Hepatocyte (in vitro differentiated cells): ENCODE data around the gene PRND. TPM values are rescaled to one million over a fixed set of nuclear protein-coding genes. Genes with fewer than 3 reads are reported as not detected.

Source experiments
- DNase-seq: peaks from one replicate; pipeline ENCODE4 v3.0.0-alpha.2; 2016; ENCODE audit warnings: low spot score
- H2AFZ ChIP-seq: fragments of 200-600 bp; sonication (generic); 2 replicates; pipeline ENCODE4 v1.6.0; 2016; ENCODE audit warnings: antibody characterized with exemption, mild to moderate bottlenecking
- H3K27ac ChIP-seq: fragments of 200-600 bp; sonication (generic); 2 replicates; pipeline ENCODE4 v1.5.1; 2016; ENCODE audit warnings: mild to moderate bottlenecking
- H3K27me3 ChIP-seq: fragments of 200-600 bp; sonication (generic); 2 replicates; pipeline ENCODE4 v1.6.1; 2016
- H3K36me3 ChIP-seq: fragments of 200-600 bp; sonication (generic); replicated peaks from 2 replicates; pipeline ENCODE4 v1.5.1; 2016; ENCODE audit warnings: low read depth; ENCODE audit not compliant: insufficient read depth
- H3K4me1 ChIP-seq: fragments of 200-600 bp; sonication (generic); 2 replicates; pipeline ENCODE4 v1.5.1; 2016; ENCODE audit warnings: mild to moderate bottlenecking, moderate library complexity; ENCODE audit not compliant: insufficient read depth
- H3K4me2 ChIP-seq: fragments of 200-600 bp; sonication (generic); 2 replicates; pipeline ENCODE4 v1.6.0; 2016
- H3K4me3 ChIP-seq: fragments of 200-600 bp; sonication (generic); 2 replicates; pipeline ENCODE4 v1.5.1; 2016; ENCODE audit warnings: mild to moderate bottlenecking
- H3K79me2 ChIP-seq: fragments of 200-600 bp; sonication (generic); 2 replicates; pipeline ENCODE4 v1.6.0; 2017; ENCODE audit warnings: mild to moderate bottlenecking
- H3K9me2 ChIP-seq: fragments of 200-600 bp; sonication (generic); replicated peaks from 2 replicates; pipeline ENCODE4 v1.6.0; 2017; ENCODE audit warnings: mild to moderate bottlenecking; ENCODE audit not compliant: insufficient read depth
- H3K9me3 ChIP-seq: fragments of 200-600 bp; sonication (generic); 2 replicates; pipeline ENCODE4 v1.5.1; 2016; ENCODE audit warnings: low read depth, mild to moderate bottlenecking
- H4K20me1 ChIP-seq: fragments of 200-600 bp; sonication (generic); 2 replicates; pipeline ENCODE4 v1.6.0; 2016; ENCODE audit warnings: mild to moderate bottlenecking; ENCODE audit not compliant: insufficient read depth, poor library complexity, severe bottlenecking
- CTCF ChIP-seq: fragments of 200-600 bp; sonication (generic); IDR thresholded peaks from 2 replicates; pipeline ENCODE4 v1.5.1; 2016; ENCODE audit warnings: antibody characterized with exemption, mild to moderate bottlenecking; ENCODE audit not compliant: poor library complexity
- EZH2 ChIP-seq: fragments of 200-600 bp; sonication (generic); IDR thresholded peaks from 2 replicates; pipeline ENCODE4 v1.6.1; 2016; ENCODE audit warnings: antibody characterized with exemption, mild to moderate bottlenecking, borderline replicate concordance
- EZH2phosphoT487 ChIP-seq: fragments of 200-600 bp; sonication (generic); IDR thresholded peaks from one replicate; pipeline ENCODE4 v1.6.1; 2018; ENCODE audit warnings: antibody characterized with exemption, mild to moderate bottlenecking, low read depth, moderate library complexity; ENCODE audit not compliant: unreplicated experiment, severe bottlenecking
- WGBS: methylation state at CpG from one replicate; pipeline ENCODE4 v1.1.6; 2016; ENCODE audit warnings: low lambda C conversion rate; ENCODE audit errors: missing lambda C conversion rate; 5-methylcytosine and 5-hydroxymethylcytosine counted together
- polyA plus RNA-seq: library from polyadenylated mRNA; unstranded; fragments of >200 nt; fragmentation: Nextera tagmentation; extraction: Ambion mirVana; gene quantifications from 2 replicates; pipeline ENCODE4 v1.2.1, GENCODE V29; 2016
- total RNA-seq: library from RNA; depleted of rRNA; stranded (reverse); fragments of >200 nt; gene quantifications from 2 replicates; pipeline ENCODE4 v1.2.3, GENCODE V29; 2014

PRND gene
- total and polyA plus RNA-seq, 2 experiments from 2014 or later, result 0.34 to 0.70 TPM

- H3K4me3 ChIP-seq, result no peak overlapping the region
- H3K9me3 ChIP-seq, result no peaks in the 10 kb centered on the region
- 98% methylated on average over 6 of the region's 6 CpGs for WGBS
- H3K9me2 ChIP-seq, result no peaks in the 10 kb centered on the region
- peaks cover 4% of the 10 kb centered on the region for H3K4me1 ChIP-seq
- no peaks in the 10 kb centered on the region for H4K20me1 ChIP-seq
- H3K27ac ChIP-seq, result no peak overlapping the region
- no peak for DNase-seq
- H3K27me3 ChIP-seq, result no peaks in the 10 kb centered on the region
- H3K36me3 ChIP-seq, result no peaks in the 10 kb centered on the region
- peaks cover 4% of the 10 kb centered on the region for H3K79me2 ChIP-seq
- no peak for TF ChIP-seq EZH2phosphoT487
- no peak for TF ChIP-seq EZH2
- no peak for TF ChIP-seq CTCF
- no peak overlapping the region for H2AFZ ChIP-seq
- no peak overlapping the region for H3K4me2 ChIP-seq
Observed at GRCh38 chr20:4682682-4683081, 39.0 kb upstream of the PRND start.

GRCh38 chr20:4683261-4683660 lies 38.4 kb upstream of the PRND start:
- H3K4me1 ChIP-seq, result peaks cover 4% of the 10 kb centered on the region
- no peak overlapping the region for H3K4me2 ChIP-seq
- TF ChIP-seq CTCF, result no peak
- no peak for TF ChIP-seq EZH2
- TF ChIP-seq EZH2phosphoT487, result no peak
- DNase-seq, result no peak
- peaks cover 10% of the 10 kb centered on the region for H3K79me2 ChIP-seq
- H3K9me2 ChIP-seq, result no peaks in the 10 kb centered on the region
- peaks cover 1% of the 10 kb centered on the region for H4K20me1 ChIP-seq
- H3K4me3 ChIP-seq, result no peak overlapping the region
- H3K27ac ChIP-seq, result no peak overlapping the region
- H2AFZ ChIP-seq, result no peak overlapping the region
- H3K9me3 ChIP-seq, result no peaks in the 10 kb centered on the region
- H3K36me3 ChIP-seq, result no peaks in the 10 kb centered on the region
- no peaks in the 10 kb centered on the region for H3K27me3 ChIP-seq
- WGBS, result 81% methylated on average over 2 of the region's 2 CpGs

- H3K27ac ChIP-seq, result no peak overlapping the region
- TF ChIP-seq EZH2 (no peak), CTCF (no peak), EZH2phosphoT487 (no peak)
- H3K4me1 ChIP-seq, result peaks cover 4% of the 10 kb centered on the region
- H2AFZ ChIP-seq, result no peak overlapping the region
- H4K20me1 ChIP-seq, result peaks cover 2% of the 10 kb centered on the region
- no peaks in the 10 kb centered on the region for H3K36me3 ChIP-seq
- H3K4me2 ChIP-seq, result no peak overlapping the region
- no peaks in the 10 kb centered on the region for H3K9me2 ChIP-seq
- WGBS, result 72% methylated on average over 6 of the region's 6 CpGs
- no peaks in the 10 kb centered on the region for H3K27me3 ChIP-seq
- peaks cover 25% of the 10 kb centered on the region for H3K79me2 ChIP-seq
- H3K4me3 ChIP-seq, result no peak overlapping the region
- H3K9me3 ChIP-seq, result no peaks in the 10 kb centered on the region
- DNase-seq, result peak; percentile 34
Observed at GRCh38 chr20:4684837-4685413, 36.8 kb upstream of the PRND start.

- Histone ChIP-seq H3K9me3 (no peaks in the 10 kb centered on the region), H3K27me3 (no peaks in the 10 kb centered on the region), H3K79me2 (peaks cover 34% of the 10 kb centered on the region), H2AFZ (peak overlapping the region; percentile 77), H3K4me3 (peak overlapping the region; percentile 91), H4K20me1 (peaks cover 2% of the 10 kb centered on the region), H3K27ac (peak overlapping the region; percentile 97), H3K9me2 (no peaks in the 10 kb centered on the region), H3K4me1 (peaks cover 4% of the 10 kb centered on the region), H3K4me2 (peak overlapping the region; percentile 92), H3K36me3 (no peaks in the 10 kb centered on the region)
- TF ChIP-seq CTCF (no peak), EZH2phosphoT487 (no peak), EZH2 (no peak)
- 16% methylated on average over 8 of the region's 8 CpGs for WGBS
- DNase-seq, result no peak
Observed at GRCh38 chr20:4685923-4686221, 35.8 kb upstream of the PRND start.
